ENCODE results near the gene FARP1.

FARP1 gene

GRCh38 chr13:98484289-98485219 lies 341.7 kb downstream of the FARP1 start (continued):
- TF ChIP-seq, protein P1, sequence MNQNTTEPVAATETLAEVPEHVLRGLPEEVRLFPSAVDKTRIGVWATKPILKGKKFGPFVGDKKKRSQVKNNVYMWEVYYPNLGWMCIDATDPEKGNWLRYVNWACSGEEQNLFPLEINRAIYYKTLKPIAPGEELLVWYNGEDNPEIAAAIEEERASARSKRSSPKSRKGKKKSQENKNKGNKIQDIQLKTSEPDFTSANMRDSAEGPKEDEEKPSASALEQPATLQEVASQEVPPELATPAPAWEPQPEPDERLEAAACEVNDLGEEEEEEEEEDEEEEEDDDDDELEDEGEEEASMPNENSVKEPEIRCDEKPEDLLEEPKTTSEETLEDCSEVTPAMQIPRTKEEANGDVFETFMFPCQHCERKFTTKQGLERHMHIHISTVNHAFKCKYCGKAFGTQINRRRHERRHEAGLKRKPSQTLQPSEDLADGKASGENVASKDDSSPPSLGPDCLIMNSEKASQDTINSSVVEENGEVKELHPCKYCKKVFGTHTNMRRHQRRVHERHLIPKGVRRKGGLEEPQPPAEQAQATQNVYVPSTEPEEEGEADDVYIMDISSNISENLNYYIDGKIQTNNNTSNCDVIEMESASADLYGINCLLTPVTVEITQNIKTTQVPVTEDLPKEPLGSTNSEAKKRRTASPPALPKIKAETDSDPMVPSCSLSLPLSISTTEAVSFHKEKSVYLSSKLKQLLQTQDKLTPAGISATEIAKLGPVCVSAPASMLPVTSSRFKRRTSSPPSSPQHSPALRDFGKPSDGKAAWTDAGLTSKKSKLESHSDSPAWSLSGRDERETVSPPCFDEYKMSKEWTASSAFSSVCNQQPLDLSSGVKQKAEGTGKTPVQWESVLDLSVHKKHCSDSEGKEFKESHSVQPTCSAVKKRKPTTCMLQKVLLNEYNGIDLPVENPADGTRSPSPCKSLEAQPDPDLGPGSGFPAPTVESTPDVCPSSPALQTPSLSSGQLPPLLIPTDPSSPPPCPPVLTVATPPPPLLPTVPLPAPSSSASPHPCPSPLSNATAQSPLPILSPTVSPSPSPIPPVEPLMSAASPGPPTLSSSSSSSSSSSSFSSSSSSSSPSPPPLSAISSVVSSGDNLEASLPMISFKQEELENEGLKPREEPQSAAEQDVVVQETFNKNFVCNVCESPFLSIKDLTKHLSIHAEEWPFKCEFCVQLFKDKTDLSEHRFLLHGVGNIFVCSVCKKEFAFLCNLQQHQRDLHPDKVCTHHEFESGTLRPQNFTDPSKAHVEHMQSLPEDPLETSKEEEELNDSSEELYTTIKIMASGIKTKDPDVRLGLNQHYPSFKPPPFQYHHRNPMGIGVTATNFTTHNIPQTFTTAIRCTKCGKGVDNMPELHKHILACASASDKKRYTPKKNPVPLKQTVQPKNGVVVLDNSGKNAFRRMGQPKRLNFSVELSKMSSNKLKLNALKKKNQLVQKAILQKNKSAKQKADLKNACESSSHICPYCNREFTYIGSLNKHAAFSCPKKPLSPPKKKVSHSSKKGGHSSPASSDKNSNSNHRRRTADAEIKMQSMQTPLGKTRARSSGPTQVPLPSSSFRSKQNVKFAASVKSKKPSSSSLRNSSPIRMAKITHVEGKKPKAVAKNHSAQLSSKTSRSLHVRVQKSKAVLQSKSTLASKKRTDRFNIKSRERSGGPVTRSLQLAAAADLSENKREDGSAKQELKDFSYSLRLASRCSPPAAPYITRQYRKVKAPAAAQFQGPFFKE (tag by site-specific recombination; IDR thresholded peaks at IDR 0.05; ENCODE audit: borderline replicate concordance) = no peak
- no peak for TF ChIP-seq ZNF121 (tag by site-specific recombination; IDR thresholded peaks at IDR 0.05)
- TF ChIP-seq ZNF366 (tag by site-specific recombination; conservative IDR thresholded peaks at IDR 0.05) = peak; percentile 52
- no peak for TF ChIP-seq ZNF544 (tag by site-specific recombination; IDR thresholded peaks at IDR 0.05)
- TF ChIP-seq ZNF558 (tag by site-specific recombination; IDR thresholded peaks at IDR 0.05) = no peak
- TF ChIP-seq ZNF19 (tag by site-specific recombination; IDR thresholded peaks at IDR 0.05; ENCODE audit: low read depth) = no peak
- TF ChIP-seq FEZF1 (tag by site-specific recombination; IDR thresholded peaks at IDR 0.05) = 0 out of 2 replicates have a peak, but pooled peaks have one; percentile 20
- peak; percentile 85 for TF ChIP-seq ZNF660 (tag by site-specific recombination; IDR thresholded peaks at IDR 0.05)
- TF ChIP-seq, protein P2, sequence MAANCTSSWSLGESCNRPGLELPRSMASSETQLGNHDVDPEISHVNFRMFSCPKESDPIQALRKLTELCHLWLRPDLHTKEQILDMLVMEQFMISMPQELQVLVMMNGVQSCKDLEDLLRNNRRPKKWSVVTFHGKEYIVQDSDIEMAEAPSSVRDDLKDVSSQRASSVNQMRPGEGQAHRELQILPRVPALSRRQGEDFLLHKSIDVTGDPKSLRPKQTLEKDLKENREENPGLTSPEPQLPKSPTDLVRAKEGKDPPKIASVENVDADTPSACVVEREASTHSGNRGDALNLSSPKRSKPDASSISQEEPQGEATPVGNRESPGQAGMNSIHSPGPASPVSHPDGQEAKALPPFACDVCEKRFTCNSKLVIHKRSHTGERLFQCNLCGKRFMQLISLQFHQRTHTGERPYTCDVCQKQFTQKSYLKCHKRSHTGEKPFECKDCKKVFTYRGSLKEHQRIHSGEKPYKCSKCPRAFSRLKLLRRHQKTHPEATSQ (tag by site-specific recombination; IDR thresholded peaks at IDR 0.05) = no peak
- no peak for TF ChIP-seq ZNF473 (tag by site-specific recombination; IDR thresholded peaks at IDR 0.05)
- no peak for TF ChIP-seq ZSCAN18 (tag by site-specific recombination; IDR thresholded peaks at IDR 0.05)
- TF ChIP-seq, protein P3, sequence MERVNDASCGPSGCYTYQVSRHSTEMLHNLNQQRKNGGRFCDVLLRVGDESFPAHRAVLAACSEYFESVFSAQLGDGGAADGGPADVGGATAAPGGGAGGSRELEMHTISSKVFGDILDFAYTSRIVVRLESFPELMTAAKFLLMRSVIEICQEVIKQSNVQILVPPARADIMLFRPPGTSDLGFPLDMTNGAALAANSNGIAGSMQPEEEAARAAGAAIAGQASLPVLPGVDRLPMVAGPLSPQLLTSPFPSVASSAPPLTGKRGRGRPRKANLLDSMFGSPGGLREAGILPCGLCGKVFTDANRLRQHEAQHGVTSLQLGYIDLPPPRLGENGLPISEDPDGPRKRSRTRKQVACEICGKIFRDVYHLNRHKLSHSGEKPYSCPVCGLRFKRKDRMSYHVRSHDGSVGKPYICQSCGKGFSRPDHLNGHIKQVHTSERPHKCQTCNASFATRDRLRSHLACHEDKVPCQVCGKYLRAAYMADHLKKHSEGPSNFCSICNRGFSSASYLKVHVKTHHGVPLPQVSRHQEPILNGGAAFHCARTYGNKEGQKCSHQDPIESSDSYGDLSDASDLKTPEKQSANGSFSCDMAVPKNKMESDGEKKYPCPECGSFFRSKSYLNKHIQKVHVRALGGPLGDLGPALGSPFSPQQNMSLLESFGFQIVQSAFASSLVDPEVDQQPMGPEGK (tag by site-specific recombination; IDR thresholded peaks at IDR 0.05) = peak; percentile 80
- TF ChIP-seq PRDM1 (tag by site-specific recombination; IDR thresholded peaks at IDR 0.05) = peak; percentile 82
- TF ChIP-seq KLF9 (tag by site-specific recombination; IDR thresholded peaks at IDR 0.05; ENCODE audit: low read depth) = peak; percentile 75
- TF ChIP-seq MZF1 (tag by site-specific recombination; IDR thresholded peaks at IDR 0.05; ENCODE audit: borderline replicate concordance) = no peak
- peak; percentile 77 for TF ChIP-seq KLF1 (tag by site-specific recombination; IDR thresholded peaks at IDR 0.05)
- peak; percentile 44 for TF ChIP-seq SP3 (tag by site-specific recombination; IDR thresholded peaks at IDR 0.05)
- TF ChIP-seq BCL11B (tag by site-specific recombination; IDR thresholded peaks at IDR 0.05; ENCODE audit: low read depth) = no peak
- TF ChIP-seq SP2 (tag by site-specific recombination; IDR thresholded peaks at IDR 0.05) = peak; percentile 53
- TF ChIP-seq, protein P4, sequence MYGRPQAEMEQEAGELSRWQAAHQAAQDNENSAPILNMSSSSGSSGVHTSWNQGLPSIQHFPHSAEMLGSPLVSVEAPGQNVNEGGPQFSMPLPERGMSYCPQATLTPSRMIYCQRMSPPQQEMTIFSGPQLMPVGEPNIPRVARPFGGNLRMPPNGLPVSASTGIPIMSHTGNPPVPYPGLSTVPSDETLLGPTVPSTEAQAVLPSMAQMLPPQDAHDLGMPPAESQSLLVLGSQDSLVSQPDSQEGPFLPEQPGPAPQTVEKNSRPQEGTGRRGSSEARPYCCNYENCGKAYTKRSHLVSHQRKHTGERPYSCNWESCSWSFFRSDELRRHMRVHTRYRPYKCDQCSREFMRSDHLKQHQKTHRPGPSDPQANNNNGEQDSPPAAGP (tag by site-specific recombination; IDR thresholded peaks at IDR 0.05) = peak; percentile 89
- TF ChIP-seq IKZF3 (tag by site-specific recombination; IDR thresholded peaks at IDR 0.05) = peak; percentile 76
- TF ChIP-seq ZBTB20 (tag by site-specific recombination; IDR thresholded peaks at IDR 0.05) = peak; percentile 88
- TF ChIP-seq ZNF138 (tag by site-specific recombination; IDR thresholded peaks at IDR 0.05; ENCODE audit: borderline replicate concordance) = no peak
- no peak for TF ChIP-seq ZNF48 (tag by site-specific recombination; IDR thresholded peaks at IDR 0.05)
- no peak; the same call in 1 of the 2 replicates for TF ChIP-seq ZXDB (tag by site-specific recombination; IDR thresholded peaks at IDR 0.05)
- TF ChIP-seq ZFP41 (tag by site-specific recombination; IDR thresholded peaks at IDR 0.05; ENCODE audit: borderline replicate concordance) = no peak
- no peak for TF ChIP-seq ZNF433 (tag by site-specific recombination; IDR thresholded peaks at IDR 0.05; ENCODE audit: low read depth)
- TF ChIP-seq ZNF335 (tag by site-specific recombination; conservative IDR thresholded peaks at IDR 0.05) = peak; percentile 33
- peak; percentile 57 for TF ChIP-seq ZBTB21 (tag by site-specific recombination; IDR thresholded peaks at IDR 0.05)
